A549 (cell line): ENCODE results near the gene VPS18. TPM values are rescaled to one million over a fixed set of nuclear protein-coding genes. Genes with fewer than 3 reads are reported as not detected.

Experiments
- ATAC-seq, 2 experiments: fragments of 200-7000 bp in 1 of 2; fragments of >200 bp in 1 of 2; cut with Nextera tagmentation in 1 of 2; cut with Tn5 transposase in 1 of 2; 3 replicates each; pipeline versions ENCODE4 v1.8.0 to v1.9.1; 2018 to 2020; ENCODE audit warnings: mild to moderate bottlenecking in 1 of 2, moderate library complexity in 1 of 2
- CTCF ChIA-PET: fragments of 300-600 bp; sonication (Branson Sonifier 250); formaldehyde crosslinking; extraction: SDS; loops from one replicate; lab custom pipeline; 2021; ENCODE audit warnings: antibody characterized with exemption, inconsistent platforms; lab: Yijun Ruan, JAX
- POLR2A ChIA-PET: fragments of 350-600 bp; formaldehyde crosslinking; extraction: SDS; loops from one replicate; lab custom pipeline; 2021; ENCODE audit warnings: antibody characterized with exemption, inconsistent platforms; lab: Yijun Ruan, JAX
- DNase-seq, 2 experiments: peaks; one replicate each; pipeline versions ENCODE4 v3.0.0 to v3.0.0-alpha.2; 2011 to 2016; ENCODE audit warnings: low read depth in 1 of 2, low spot score in 1 of 2
- FAIRE-seq: peaks from 2 replicates; lab custom pipeline; 2011; peaks lifted over from hg19 to GRCh38; lab: Jason Lieb, UNC
- H3K27ac ChIP-seq, 2 experiments: fragments of >200 bp; sonication (Bioruptor Twin); formaldehyde crosslinking; 3 replicates each; pipeline ENCODE4 v1.5.1; 2016 to 2017
- H3K4me1 ChIP-seq: fragments of >200 bp; sonication (Bioruptor Twin); formaldehyde crosslinking; 3 replicates; pipeline ENCODE4 v1.6.1; 2016
- H3K4me2 ChIP-seq: fragments of >200 bp; sonication (Bioruptor Twin); formaldehyde crosslinking; 3 replicates; pipeline ENCODE4 v1.6.1; 2016
- H3K4me3 ChIP-seq: fragments of >200 bp; sonication (Bioruptor Twin); formaldehyde crosslinking; 3 replicates; pipeline ENCODE4 v1.5.1; 2016
- H3K9me3 ChIP-seq: fragments of >200 bp; sonication (Bioruptor Twin); formaldehyde crosslinking; 3 replicates; pipeline ENCODE4 v1.6.1; 2016
- BHLHE40 ChIP-seq: IDR thresholded peaks from 2 replicates; pipeline ENCODE4 v1.6.1; 2012; ENCODE audit warnings: low read depth, low read length, inconsistent platforms
- CHD4 ChIP-seq: fragments of 200-600 bp; sonication (generic); IDR thresholded peaks from 2 replicates; pipeline ENCODE4 v1.6.1; 2016; ENCODE audit warnings: antibody characterized with exemption, mild to moderate bottlenecking, borderline replicate concordance
- EP300 ChIP-seq, 2 experiments: fragments of >200 bp; sonication (Bioruptor Twin); formaldehyde crosslinking; IDR thresholded peaks; 2 replicates in 1 of 2; 3 replicates in 1 of 2; pipeline ENCODE4 v1.6.1; 2016 to 2017
- ESRRA ChIP-seq: fragments of 150-350 bp; IDR thresholded peaks from 2 replicates; pipeline ENCODE4 v1.6.1; 2014; ENCODE audit warnings: mild to moderate bottlenecking, low read length, borderline replicate concordance
- FOSB ChIP-seq: fragments of 250-450 bp; sonication (Bioruptor Pico); IDR thresholded peaks from 2 replicates; pipeline ENCODE4 v1.5.0; 2020; ENCODE audit warnings: mild to moderate bottlenecking, moderate library complexity
- HEYL ChIP-seq: fragments of 250-450 bp; sonication (Bioruptor Pico); IDR thresholded peaks from 2 replicates; pipeline ENCODE4 v1.8.0; 2021; ENCODE audit warnings: mild to moderate bottlenecking, moderate library complexity
- HOXA7 ChIP-seq: fragments of 250-450 bp; sonication (Bioruptor Pico); IDR thresholded peaks from 2 replicates; pipeline ENCODE4 v1.5.0; 2020; ENCODE audit warnings: mild to moderate bottlenecking, moderate library complexity
- HOXB13 ChIP-seq: fragments of 250-450 bp; sonication (Bioruptor Pico); IDR thresholded peaks from 2 replicates; pipeline ENCODE4 v1.5.0; 2020; ENCODE audit warnings: low read depth, mild to moderate bottlenecking, moderate library complexity
- JUN ChIP-seq, 2 experiments: fragments of >200 bp; sonication (Bioruptor Twin); formaldehyde crosslinking; IDR thresholded peaks; 2 replicates in 1 of 2; 3 replicates in 1 of 2; pipeline ENCODE4 v1.6.1; 2016 to 2017
- JUNB ChIP-seq: fragments of >200 bp; sonication (Bioruptor Twin); formaldehyde crosslinking; IDR thresholded peaks from 2 replicates; pipeline ENCODE4 v1.6.1; 2016
- KDM1A ChIP-seq: fragments of 200-600 bp; sonication (generic); IDR thresholded peaks from 2 replicates; pipeline ENCODE4 v1.6.1; 2016; ENCODE audit warnings: low read depth, mild to moderate bottlenecking
- MAFK ChIP-seq: fragments of 450-650 bp; IDR thresholded peaks from 2 replicates; pipeline ENCODE4 v1.6.1; 2014; ENCODE audit not compliant: partially characterized antibody
- MYC ChIP-seq: IDR thresholded peaks from 2 replicates; pipeline ENCODE4 v1.6.1; 2012; ENCODE audit warnings: mild to moderate bottlenecking, inconsistent platforms, low read length, improper control_type of control experiment, borderline replicate concordance
- NR3C1 ChIP-seq: fragments of >200 bp; sonication (Bioruptor Twin); formaldehyde crosslinking; IDR thresholded peaks from 3 replicates; pipeline ENCODE4 v1.6.1; 2017
- PHF8 ChIP-seq: fragments of 200-600 bp; sonication (generic); IDR thresholded peaks from 2 replicates; pipeline ENCODE4 v1.6.1; 2016; ENCODE audit warnings: low read depth, mild to moderate bottlenecking, antibody characterized with exemption, moderate library complexity, borderline replicate concordance
- RAD21 ChIP-seq, 2 experiments: fragments of >200 bp in 1 of 2; sonication (Bioruptor Twin) in 1 of 2; formaldehyde crosslinking in 1 of 2; IDR thresholded peaks in 1 of 2; conservative IDR thresholded peaks in 1 of 2; 2 replicates in 1 of 2; 3 replicates in 1 of 2; pipeline ENCODE4 v1.6.1; 2012 to 2018; ENCODE audit warnings: inconsistent platforms in 1 of 2
- RARB ChIP-seq: fragments of 250-450 bp; sonication (Bioruptor Pico); IDR thresholded peaks from 2 replicates; pipeline ENCODE4 v1.8.0; 2021; ENCODE audit warnings: mild to moderate bottlenecking, moderate library complexity
- RCOR1 ChIP-seq: fragments of 150-350 bp; IDR thresholded peaks from 2 replicates; pipeline ENCODE4 v1.6.1; 2014; ENCODE audit warnings: antibody characterized with exemption, low read length, low read depth
- TP53 ChIP-seq: fragments of 250-450 bp; sonication (Bioruptor Pico); IDR thresholded peaks from 2 replicates; pipeline ENCODE4 v1.5.0; 2021; ENCODE audit warnings: mild to moderate bottlenecking, moderate library complexity
- ZFP36 ChIP-seq: fragments of 450-650 bp; IDR thresholded peaks from 2 replicates; pipeline ENCODE4 v1.6.1; 2014; ENCODE audit warnings: borderline replicate concordance; ENCODE audit not compliant: partially characterized antibody
- WGBS: methylation state at CpG from one replicate; pipeline ENCODE4 v1.1.6; 2017; ENCODE audit errors: missing lambda C conversion rate; 5-methylcytosine and 5-hydroxymethylcytosine counted together
- polyA plus RNA-seq, 4 experiments: library from polyadenylated mRNA; depleted of rRNA in 3 of 4; stranded (reverse); fragments of >200 nt; fragmentation: RNase III in 1 of 4; extraction: RNeasy Plus Mini Kit Qiagen cat#74134 plus additional on column Dnase treatment in 1 of 4; gene quantifications; 2 replicates in 3 of 4; 3 replicates in 1 of 4; pipeline ENCODE4 v1.2.3, GENCODE V29; 2011 to 2017
- TF ChIP-seq, protein P1 (sequence below): fragments of 450-650 bp; IDR thresholded peaks from 2 replicates; pipeline ENCODE4 v1.6.1; 2014; ENCODE audit warnings: antibody characterized with exemption
- TF ChIP-seq, protein P2 (sequence below): IDR thresholded peaks from 2 replicates; pipeline ENCODE4 v1.6.1; 2012
- TF ChIP-seq, protein P3 (sequence below): IDR thresholded peaks from 2 replicates; pipeline ENCODE4 v1.6.1; 2012; ENCODE audit warnings: low read depth, borderline replicate concordance
- TF ChIP-seq, protein P4 (sequence below): fragments of 250-450 bp; sonication (Bioruptor Pico); IDR thresholded peaks from 2 replicates; pipeline ENCODE4 v1.5.0; 2021; ENCODE audit warnings: mild to moderate bottlenecking, moderate library complexity, borderline replicate concordance
- TF ChIP-seq, protein P5 (sequence below): fragments of 250-450 bp; sonication (Bioruptor Pico); IDR thresholded peaks from 2 replicates; pipeline ENCODE4 v1.5.0; 2020; ENCODE audit warnings: low read depth, mild to moderate bottlenecking, moderate library complexity
- TF ChIP-seq, protein P6 (sequence below): fragments of >200 bp; sonication (Bioruptor Twin); formaldehyde crosslinking; IDR thresholded peaks from 3 replicates; pipeline ENCODE4 v1.6.1; 2016

Gene VPS18
- polyA plus RNA-seq, 2 of the 4 experiments (the other 2 are of a cell fraction), result 9.0 to 15.2 TPM

DNA sequence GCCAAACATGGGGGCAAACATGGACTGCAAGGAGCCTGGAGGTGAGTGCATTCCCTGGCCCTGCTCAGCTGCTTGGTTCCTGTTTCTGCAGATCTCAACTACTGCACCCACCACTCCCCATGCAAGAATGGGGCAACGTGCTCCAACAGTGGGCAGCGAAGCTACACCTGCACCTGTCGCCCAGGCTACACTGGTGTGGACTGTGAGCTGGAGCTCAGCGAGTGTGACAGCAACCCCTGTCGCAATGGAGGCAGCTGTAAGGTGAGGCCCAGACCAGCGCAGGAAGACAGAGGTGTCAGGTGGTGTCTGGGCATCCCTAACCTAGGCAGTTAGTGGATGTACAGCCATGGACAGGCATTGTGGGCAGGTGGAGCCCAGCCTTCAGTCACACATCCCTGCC lies 40.2 kb downstream of the VPS18 start:
- no peak overlapping the region for H3K4me3 ChIP-seq
- H3K4me1 ChIP-seq, result peaks cover 27% of the 10 kb centered on the region; the same call in 2 of the 3 replicates
- ATAC-seq (no peak), DNase-seq (no peak), FAIRE-seq (no peak)
- TF ChIP-seq HOXA7 (CRISPR knock-in tag) (no peak), ESRRA (no peak), RARB (CRISPR knock-in tag) (no peak), JUN (IDR thresholded peaks at IDR 0.05) (no peak), RAD21 (conservative IDR thresholded peaks at IDR 0.05 in 1 of 2, IDR thresholded peaks at IDR 0.05 in 1 of 2) (no peak), BHLHE40 (no peak), MYC (no peak), NR3C1 (no peak), RCOR1 (no peak)
- TF ChIP-seq, protein P1, sequence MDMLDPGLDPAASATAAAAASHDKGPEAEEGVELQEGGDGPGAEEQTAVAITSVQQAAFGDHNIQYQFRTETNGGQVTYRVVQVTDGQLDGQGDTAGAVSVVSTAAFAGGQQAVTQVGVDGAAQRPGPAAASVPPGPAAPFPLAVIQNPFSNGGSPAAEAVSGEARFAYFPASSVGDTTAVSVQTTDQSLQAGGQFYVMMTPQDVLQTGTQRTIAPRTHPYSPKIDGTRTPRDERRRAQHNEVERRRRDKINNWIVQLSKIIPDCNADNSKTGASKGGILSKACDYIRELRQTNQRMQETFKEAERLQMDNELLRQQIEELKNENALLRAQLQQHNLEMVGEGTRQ, result no peak
- TF ChIP-seq, protein P2, sequence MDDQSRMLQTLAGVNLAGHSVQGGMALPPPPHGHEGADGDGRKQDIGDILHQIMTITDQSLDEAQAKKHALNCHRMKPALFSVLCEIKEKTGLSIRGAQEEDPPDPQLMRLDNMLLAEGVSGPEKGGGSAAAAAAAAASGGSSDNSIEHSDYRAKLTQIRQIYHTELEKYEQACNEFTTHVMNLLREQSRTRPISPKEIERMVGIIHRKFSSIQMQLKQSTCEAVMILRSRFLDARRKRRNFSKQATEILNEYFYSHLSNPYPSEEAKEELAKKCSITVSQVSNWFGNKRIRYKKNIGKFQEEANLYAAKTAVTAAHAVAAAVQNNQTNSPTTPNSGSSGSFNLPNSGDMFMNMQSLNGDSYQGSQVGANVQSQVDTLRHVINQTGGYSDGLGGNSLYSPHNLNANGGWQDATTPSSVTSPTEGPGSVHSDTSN, result no peak
- TF ChIP-seq, protein P3, sequence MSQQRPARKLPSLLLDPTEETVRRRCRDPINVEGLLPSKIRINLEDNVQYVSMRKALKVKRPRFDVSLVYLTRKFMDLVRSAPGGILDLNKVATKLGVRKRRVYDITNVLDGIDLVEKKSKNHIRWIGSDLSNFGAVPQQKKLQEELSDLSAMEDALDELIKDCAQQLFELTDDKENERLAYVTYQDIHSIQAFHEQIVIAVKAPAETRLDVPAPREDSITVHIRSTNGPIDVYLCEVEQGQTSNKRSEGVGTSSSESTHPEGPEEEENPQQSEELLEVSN, result no peak
- H3K9me3 ChIP-seq, result no peaks in the 10 kb centered on the region
- H3K27ac ChIP-seq, result no peak overlapping the region
- CTCF ChIA-PET, result interaction anchor here (3.4 kb wide), 1 partner anchor 31 kb away, joined by 15 read pairs; no protein-coding TSS in a partner anchor
- POLR2A ChIA-PET, result no interaction called here
- H3K4me2 ChIP-seq, result no peak overlapping the region
- WGBS, result 93% methylated on average over 6 of the region's 6 CpGs

DNA sequence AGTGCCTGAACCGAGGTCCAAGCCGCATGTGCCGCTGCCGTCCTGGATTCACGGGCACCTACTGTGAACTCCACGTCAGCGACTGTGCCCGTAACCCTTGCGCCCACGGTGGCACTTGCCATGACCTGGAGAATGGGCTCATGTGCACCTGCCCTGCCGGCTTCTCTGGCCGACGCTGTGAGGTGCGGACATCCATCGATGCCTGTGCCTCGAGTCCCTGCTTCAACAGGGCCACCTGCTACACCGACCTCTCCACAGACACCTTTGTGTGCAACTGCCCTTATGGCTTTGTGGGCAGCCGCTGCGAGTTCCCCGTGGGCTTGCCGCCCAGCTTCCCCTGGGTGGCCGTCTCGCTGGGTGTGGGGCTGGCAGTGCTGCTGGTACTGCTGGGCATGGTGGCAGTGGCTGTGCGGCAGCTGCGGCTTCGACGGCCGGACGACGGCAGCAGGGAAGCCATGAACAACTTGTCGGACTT lies 42.0 kb downstream of the VPS18 start:
- POLR2A ChIA-PET, result no interaction called here
- FAIRE-seq (no peak), DNase-seq (no peak), ATAC-seq (no peak)
- H3K9me3 ChIP-seq, result no peaks in the 10 kb centered on the region
- no peak overlapping the region for H3K4me3 ChIP-seq
- H3K27ac ChIP-seq, result no peak overlapping the region
- TF ChIP-seq KDM1A (no peak), JUNB (no peak), MYC (no peak)
- TF ChIP-seq, protein P4, sequence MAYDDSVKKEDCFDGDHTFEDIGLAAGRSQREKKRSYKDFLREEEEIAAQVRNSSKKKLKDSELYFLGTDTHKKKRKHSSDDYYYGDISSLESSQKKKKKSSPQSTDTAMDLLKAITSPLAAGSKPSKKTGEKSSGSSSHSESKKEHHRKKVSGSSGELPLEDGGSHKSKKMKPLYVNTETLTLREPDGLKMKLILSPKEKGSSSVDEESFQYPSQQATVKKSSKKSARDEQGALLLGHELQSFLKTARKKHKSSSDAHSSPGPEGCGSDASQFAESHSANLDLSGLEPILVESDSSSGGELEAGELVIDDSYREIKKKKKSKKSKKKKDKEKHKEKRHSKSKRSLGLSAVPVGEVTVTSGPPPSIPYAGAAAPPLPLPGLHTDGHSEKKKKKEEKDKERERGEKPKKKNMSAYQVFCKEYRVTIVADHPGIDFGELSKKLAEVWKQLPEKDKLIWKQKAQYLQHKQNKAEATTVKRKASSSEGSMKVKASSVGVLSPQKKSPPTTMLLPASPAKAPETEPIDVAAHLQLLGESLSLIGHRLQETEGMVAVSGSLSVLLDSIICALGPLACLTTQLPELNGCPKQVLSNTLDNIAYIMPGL (CRISPR knock-in tag), result no peak
- WGBS, result 97% methylated on average over 11 of the region's 31 CpGs
- no peak overlapping the region for H3K4me2 ChIP-seq
- CTCF ChIA-PET, result interaction anchor here (0.9 to 3.4 kb wide), 4 partner anchors 19 to 248 kb away, joined by 3 to 15 read pairs (median 4); no protein-coding TSS in a partner anchor
- H3K4me1 ChIP-seq, result peaks cover 25% of the 10 kb centered on the region

DNA sequence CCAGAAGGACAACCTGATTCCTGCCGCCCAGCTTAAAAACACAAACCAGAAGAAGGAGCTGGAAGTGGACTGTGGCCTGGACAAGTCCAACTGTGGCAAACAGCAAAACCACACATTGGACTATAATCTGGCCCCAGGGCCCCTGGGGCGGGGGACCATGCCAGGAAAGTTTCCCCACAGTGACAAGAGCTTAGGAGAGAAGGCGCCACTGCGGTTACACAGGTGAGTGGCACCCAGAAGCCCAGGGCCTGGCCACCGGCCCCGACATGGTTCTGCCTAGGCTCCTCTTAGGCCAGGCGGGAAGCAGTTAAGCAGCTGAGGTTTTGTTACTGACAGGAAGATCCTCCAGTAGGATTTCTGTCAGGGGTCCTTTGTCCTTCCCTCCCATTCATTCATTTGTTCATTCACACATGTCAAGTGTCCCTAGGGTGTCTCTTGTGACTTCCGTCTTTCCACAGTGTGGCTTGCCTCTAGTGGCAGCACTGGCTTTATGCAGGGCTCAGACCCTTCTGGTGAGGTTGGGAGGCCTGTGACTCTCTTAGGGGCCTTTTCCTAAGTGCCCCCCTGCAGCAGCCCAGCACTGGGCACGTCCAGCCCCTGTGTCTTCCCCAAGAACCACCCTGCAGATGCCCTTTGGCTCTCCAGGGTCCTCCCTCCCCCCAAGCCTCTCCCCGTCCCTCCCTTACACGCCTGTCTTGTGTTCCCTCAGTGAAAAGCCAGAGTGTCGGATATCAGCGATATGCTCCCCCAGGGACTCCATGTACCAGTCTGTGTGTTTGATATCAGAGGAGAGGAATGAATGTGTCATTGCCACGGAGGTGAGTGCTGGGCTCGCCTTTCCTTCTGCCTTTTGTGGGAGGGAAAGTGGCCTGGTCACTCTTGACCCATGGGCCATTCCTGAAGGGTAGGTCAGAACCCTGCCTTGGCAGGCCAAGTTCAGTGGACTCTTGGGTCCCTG lies 42.7 kb downstream of the VPS18 start:
- 78% methylated on average over 13 of the region's 15 CpGs for WGBS
- H3K4me3 ChIP-seq, result no peak overlapping the region
- ChIA-PET POLR2A (no interaction called here), CTCF (interaction anchor here (0.9 to 3.4 kb wide), 8 partner anchors 9 to 247 kb away, joined by 3 to 15 read pairs (median 4); no protein-coding TSS in a partner anchor)
- no peaks in the 10 kb centered on the region for H3K9me3 ChIP-seq
- ATAC-seq, result no peak
- H3K4me2 ChIP-seq, result no peak overlapping the region
- TF ChIP-seq HOXB13 (CRISPR knock-in tag), result no peak
- no peak for TF ChIP-seq EP300 (IDR thresholded peaks at IDR 0.05)
- TF ChIP-seq ZFP36, result no peak
- TF ChIP-seq, protein P5, sequence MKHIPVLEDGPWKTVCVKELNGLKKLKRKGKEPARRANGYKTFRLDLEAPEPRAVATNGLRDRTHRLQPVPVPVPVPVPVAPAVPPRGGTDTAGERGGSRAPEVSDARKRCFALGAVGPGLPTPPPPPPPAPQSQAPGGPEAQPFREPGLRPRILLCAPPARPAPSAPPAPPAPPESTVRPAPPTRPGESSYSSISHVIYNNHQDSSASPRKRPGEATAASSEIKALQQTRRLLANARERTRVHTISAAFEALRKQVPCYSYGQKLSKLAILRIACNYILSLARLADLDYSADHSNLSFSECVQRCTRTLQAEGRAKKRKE, result no peak
- TF ChIP-seq MAFK, result no peak
- TF ChIP-seq HEYL (CRISPR knock-in tag), result no peak
- no peak for TF ChIP-seq PHF8
- no peak for TF ChIP-seq CHD4
- TF ChIP-seq, protein P6, sequence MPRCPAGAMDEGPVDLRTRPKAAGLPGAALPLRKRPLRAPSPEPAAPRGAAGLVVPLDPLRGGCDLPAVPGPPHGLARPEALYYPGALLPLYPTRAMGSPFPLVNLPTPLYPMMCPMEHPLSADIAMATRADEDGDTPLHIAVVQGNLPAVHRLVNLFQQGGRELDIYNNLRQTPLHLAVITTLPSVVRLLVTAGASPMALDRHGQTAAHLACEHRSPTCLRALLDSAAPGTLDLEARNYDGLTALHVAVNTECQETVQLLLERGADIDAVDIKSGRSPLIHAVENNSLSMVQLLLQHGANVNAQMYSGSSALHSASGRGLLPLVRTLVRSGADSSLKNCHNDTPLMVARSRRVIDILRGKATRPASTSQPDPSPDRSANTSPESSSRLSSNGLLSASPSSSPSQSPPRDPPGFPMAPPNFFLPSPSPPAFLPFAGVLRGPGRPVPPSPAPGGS, result no peak
- TF ChIP-seq FOSB (CRISPR knock-in tag), result no peak
- no peak for TF ChIP-seq TP53
- no peak overlapping the region for H3K27ac ChIP-seq
- no peak for FAIRE-seq
- peaks cover 25% of the 10 kb centered on the region for H3K4me1 ChIP-seq
- DNase-seq, result no peak
